Suprapubic skin (tissue), 3 donors: ENCODE data around the gene RC3H2.

Experiments used
- POLR2A ChIP-seq, 2 donors: fragments of 450-650 bp; IDR thresholded peaks; one replicate each; pipeline ENCODE4 v1.6.1; 2017; ENCODE audit warnings: antibody characterized with exemption in 2 of 2, mild to moderate bottlenecking in 2 of 2, moderate library complexity in 2 of 2
- TF ChIP-seq, protein P1 (sequence below), 2 donors: fragments of 200-600 bp in 1 of 2; fragments of 450-650 bp in 1 of 2; sonication (generic) in 1 of 2; IDR thresholded peaks; one replicate each; pipeline ENCODE4 v1.5.1; 2016 to 2019; ENCODE audit warnings: antibody characterized with exemption in 2 of 2, mild to moderate bottlenecking in 1 of 2, moderate library complexity in 1 of 2

DNA sequence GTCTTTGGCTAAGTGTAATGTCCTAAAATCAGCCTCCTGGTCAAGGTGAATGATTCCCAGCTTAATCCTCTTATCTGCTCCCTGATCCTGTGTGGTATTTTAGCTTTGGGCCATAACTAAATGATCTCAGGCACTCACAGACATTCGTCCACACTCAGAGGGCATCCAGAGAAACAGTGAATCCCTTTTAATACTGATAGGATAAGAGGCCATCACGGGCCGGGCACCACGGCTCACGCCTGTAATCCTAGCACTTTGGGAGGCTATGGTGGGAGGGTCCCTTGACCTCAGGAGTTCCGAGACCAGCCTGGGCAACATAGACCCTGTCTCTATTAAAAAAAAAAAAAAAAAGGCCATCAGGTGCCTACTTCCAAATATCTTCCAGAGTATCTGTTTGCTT is 83.1 kb downstream of the RC3H2 start:
- TF ChIP-seq POLR2A (IDR thresholded peaks at IDR 0.05) = no peak
- TF ChIP-seq, protein P1, sequence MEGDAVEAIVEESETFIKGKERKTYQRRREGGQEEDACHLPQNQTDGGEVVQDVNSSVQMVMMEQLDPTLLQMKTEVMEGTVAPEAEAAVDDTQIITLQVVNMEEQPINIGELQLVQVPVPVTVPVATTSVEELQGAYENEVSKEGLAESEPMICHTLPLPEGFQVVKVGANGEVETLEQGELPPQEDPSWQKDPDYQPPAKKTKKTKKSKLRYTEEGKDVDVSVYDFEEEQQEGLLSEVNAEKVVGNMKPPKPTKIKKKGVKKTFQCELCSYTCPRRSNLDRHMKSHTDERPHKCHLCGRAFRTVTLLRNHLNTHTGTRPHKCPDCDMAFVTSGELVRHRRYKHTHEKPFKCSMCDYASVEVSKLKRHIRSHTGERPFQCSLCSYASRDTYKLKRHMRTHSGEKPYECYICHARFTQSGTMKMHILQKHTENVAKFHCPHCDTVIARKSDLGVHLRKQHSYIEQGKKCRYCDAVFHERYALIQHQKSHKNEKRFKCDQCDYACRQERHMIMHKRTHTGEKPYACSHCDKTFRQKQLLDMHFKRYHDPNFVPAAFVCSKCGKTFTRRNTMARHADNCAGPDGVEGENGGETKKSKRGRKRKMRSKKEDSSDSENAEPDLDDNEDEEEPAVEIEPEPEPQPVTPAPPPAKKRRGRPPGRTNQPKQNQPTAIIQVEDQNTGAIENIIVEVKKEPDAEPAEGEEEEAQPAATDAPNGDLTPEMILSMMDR (IDR thresholded peaks at IDR 0.05) = no peak
